Neuronal stem cell (in vitro differentiated cells): ENCODE results near the gene TBXAS1.

Experiments
- DNase-seq: peaks from one replicate; pipeline ENCODE4 v3.0.0-alpha.2; 2013; ENCODE audit warnings: low spot score
- H2AFZ ChIP-seq: one replicate; pipeline ENCODE4 v1.6.1; 2013; ENCODE audit warnings: mild to moderate bottlenecking, low read length, inconsistent platforms
- H2AK5ac ChIP-seq: 2 replicates; pipeline ENCODE4 v1.6.1; 2013; ENCODE audit warnings: low read depth, mild to moderate bottlenecking, inconsistent platforms, low read length, moderate library complexity, mixed read lengths
- H2BK120ac ChIP-seq: 2 replicates; pipeline ENCODE4 v1.6.1; 2013; ENCODE audit warnings: low read depth, mild to moderate bottlenecking, inconsistent platforms, low read length, moderate library complexity, mixed read lengths
- H2BK12ac ChIP-seq: one replicate; pipeline ENCODE4 v1.6.1; 2013; ENCODE audit warnings: low read length, inconsistent platforms
- H2BK15ac ChIP-seq: 2 replicates; pipeline ENCODE4 v1.6.1; 2013; ENCODE audit warnings: mild to moderate bottlenecking, low read length, inconsistent platforms, mixed read lengths
- H2BK5ac ChIP-seq: one replicate; pipeline ENCODE4 v1.6.1; 2013; ENCODE audit warnings: inconsistent platforms, mild to moderate bottlenecking, low read length, moderate library complexity
- H3K14ac ChIP-seq: one replicate; pipeline ENCODE4 v1.6.1; 2013; ENCODE audit warnings: low read length, inconsistent platforms
- H3K18ac ChIP-seq: 2 replicates; pipeline ENCODE4 v1.6.1; 2013; ENCODE audit warnings: low read length, inconsistent platforms
- H3K23ac ChIP-seq: 2 replicates; pipeline ENCODE4 v1.6.1; 2013; ENCODE audit warnings: low read depth, mild to moderate bottlenecking, mixed read lengths, low read length, inconsistent platforms; ENCODE audit not compliant: poor library complexity
- H3K27ac ChIP-seq: replicated peaks from 3 replicates; pipeline ENCODE4 v1.5.1; 2013; ENCODE audit warnings: low read length, inconsistent platforms
- H3K27me3 ChIP-seq, 3 experiments: 2 replicates each; pipeline ENCODE4 v1.6.1; 2013; ENCODE audit warnings: low read length in 3 of 3, mild to moderate bottlenecking in 2 of 3, inconsistent platforms in 1 of 3, low read depth in 1 of 3, mixed read lengths in 1 of 3, moderate library complexity in 1 of 3; ENCODE audit not compliant: control insufficient read depth in 3 of 3, insufficient read depth in 3 of 3
- H3K36me3 ChIP-seq, 2 donors: replicated peaks in 1 of 2; 2 replicates each; pipeline ENCODE4 v1.6.1; 2013; ENCODE audit warnings: low read length in 2 of 2; ENCODE audit not compliant: control insufficient read depth in 2 of 2, insufficient read depth in 2 of 2
- H3K4ac ChIP-seq: 2 replicates; pipeline ENCODE4 v1.6.1; 2013; ENCODE audit warnings: inconsistent platforms, mild to moderate bottlenecking, low read length, moderate library complexity
- H3K4me1 ChIP-seq, 2 donors: 1 replicate in 1 of 2; 2 replicates in 1 of 2; pipeline ENCODE4 v1.6.1; 2013; ENCODE audit warnings: low read length in 2 of 2, low read depth in 1 of 2; ENCODE audit not compliant: control insufficient read depth in 2 of 2, insufficient read depth in 1 of 2
- H3K4me2 ChIP-seq: one replicate; pipeline ENCODE4 v1.6.1; 2013; ENCODE audit warnings: mild to moderate bottlenecking, low read length, inconsistent platforms; ENCODE audit not compliant: insufficient read depth, poor library complexity, severe bottlenecking
- H3K4me3 ChIP-seq, 2 donors: 2 replicates each; pipeline ENCODE4 v1.5.1; 2013; ENCODE audit warnings: low read length in 2 of 2, mild to moderate bottlenecking in 2 of 2, inconsistent platforms in 1 of 2, moderate library complexity in 1 of 2
- H3K79me1 ChIP-seq: one replicate; pipeline ENCODE4 v1.6.1; 2013; ENCODE audit warnings: low read depth, mild to moderate bottlenecking, inconsistent platforms, low read length, moderate library complexity
- H3K9ac ChIP-seq: one replicate; pipeline ENCODE4 v1.6.1; 2013; ENCODE audit warnings: mild to moderate bottlenecking, low read depth, low read length, inconsistent platforms; ENCODE audit not compliant: poor library complexity
- H3K9me3 ChIP-seq, 2 donors: replicated peaks in 1 of 2; 2 replicates each; pipeline versions ENCODE3 to v1.6.1; 2013; ENCODE audit warnings: low read length in 2 of 2, mild to moderate bottlenecking in 2 of 2, inconsistent platforms in 1 of 2, low read depth in 1 of 2, mixed read lengths in 1 of 2, moderate library complexity in 1 of 2; ENCODE audit not compliant: control insufficient read depth in 2 of 2, insufficient read depth in 1 of 2
- H4K8ac ChIP-seq: one replicate; pipeline ENCODE4 v1.6.1; 2013; ENCODE audit warnings: low read depth, mild to moderate bottlenecking, inconsistent platforms, low read length, moderate library complexity
- H4K91ac ChIP-seq: one replicate; pipeline ENCODE4 v1.6.1; 2013; ENCODE audit warnings: low read length, low read depth, mild to moderate bottlenecking, inconsistent platforms; ENCODE audit not compliant: poor library complexity
- WGBS, 2 donors: extraction: QIAGEN DNeasy Blood & Tissue Kit; methylation state at CpG; one replicate each; pipeline ENCODE4 v1.1.7; 2013; ENCODE audit warnings: missing lambda C conversion rate in 2 of 2, mixed read lengths in 1 of 2; ENCODE audit not compliant: insufficient read length in 2 of 2, insufficient replicate concordance in 1 of 2; ENCODE audit errors: extremely low coverage in 2 of 2; 5-methylcytosine and 5-hydroxymethylcytosine counted together

TBXAS1 gene

GRCh38 chr7:139808846-139809442, 20.1 kb upstream of the TBXAS1 start:
- Histone ChIP-seq H3K18ac (no peak overlapping the region), H3K79me1 (no peaks in the 10 kb centered on the region), H4K91ac (no peak overlapping the region), H3K9ac (no peak overlapping the region), H2BK120ac (no peak overlapping the region), H3K4me2 (no peak overlapping the region), H3K9me3 (peaks cover 2 to 5% of the 10 kb centered on the region in 2 donors), H3K27me3 (no peaks in the 10 kb centered on the region), H3K14ac (no peak overlapping the region), H3K27ac (no peak overlapping the region), H2AFZ (no peak overlapping the region), H3K4me1 (peaks cover 0 to 2% of the 10 kb centered on the region in 2 donors), H2BK15ac (no peak overlapping the region), H2BK12ac (no peak overlapping the region), H3K4me3 (no peak overlapping the region), H3K23ac (no peak overlapping the region), H3K36me3 (no peaks in the 10 kb centered on the region), H2BK5ac (no peak overlapping the region), H4K8ac (no peak overlapping the region), H3K4ac (no peak overlapping the region), H2AK5ac (no peak overlapping the region)
- DNase-seq, result no peak

- H3K18ac ChIP-seq, result no peak overlapping the region
- DNase-seq, result no peak
Measured at GRCh38 chr7:139811066-139811465, 18.0 kb upstream of the TBXAS1 start.

GRCh38 chr7:139813151-139813550, 15.9 kb upstream of the TBXAS1 start:
- H3K18ac ChIP-seq, result no peak overlapping the region
- no peak overlapping the region for H3K4me3 ChIP-seq
- H3K27me3 ChIP-seq, result no peaks in the 10 kb centered on the region
- H2BK120ac ChIP-seq, result no peak overlapping the region
- H4K8ac ChIP-seq, result no peak overlapping the region
- no peak overlapping the region for H3K4ac ChIP-seq
- no peaks in the 10 kb centered on the region for H3K4me1 ChIP-seq
- H2BK15ac ChIP-seq, result no peak overlapping the region
- H3K36me3 ChIP-seq, result no peaks in the 10 kb centered on the region
- H2AK5ac ChIP-seq, result no peak overlapping the region
- no peak overlapping the region for H2BK12ac ChIP-seq
- H3K4me2 ChIP-seq, result no peak overlapping the region
- H3K14ac ChIP-seq, result no peak overlapping the region
- DNase-seq, result no peak
- no peak overlapping the region for H2BK5ac ChIP-seq
- no CpG with 5 or more reads among the region's 6 CpGs for WGBS, 2 donors
- no peak overlapping the region for H3K9ac ChIP-seq
- no peaks in the 10 kb centered on the region for H3K79me1 ChIP-seq
- H4K91ac ChIP-seq, result no peak overlapping the region
- H3K9me3 ChIP-seq, result peaks cover 0 to 2% of the 10 kb centered on the region in 2 donors
- no peak overlapping the region for H3K23ac ChIP-seq
- H3K27ac ChIP-seq, result no peak overlapping the region
- H2AFZ ChIP-seq, result no peak overlapping the region

More at GRCh38 chr7:139811066-139811465, 18.0 kb upstream of the TBXAS1 start:
- H3K4ac ChIP-seq, result no peak overlapping the region
- H4K8ac ChIP-seq, result no peak overlapping the region
- no peak overlapping the region for H3K4me2 ChIP-seq
- H3K79me1 ChIP-seq, result no peaks in the 10 kb centered on the region
- H2BK12ac ChIP-seq, result no peak overlapping the region
- H2BK15ac ChIP-seq, result no peak overlapping the region
- peaks cover 0 to 2% of the 10 kb centered on the region in 2 donors for H3K4me1 ChIP-seq
- H3K36me3 ChIP-seq, result no peaks in the 10 kb centered on the region
- H3K9me3 ChIP-seq, result no peaks in the 10 kb centered on the region
- no peak overlapping the region for H2AFZ ChIP-seq
- no peak overlapping the region for H3K9ac ChIP-seq
- H3K27me3 ChIP-seq, result no peaks in the 10 kb centered on the region
- no peak overlapping the region for H2BK5ac ChIP-seq
- no peak overlapping the region for H2AK5ac ChIP-seq
- no peak overlapping the region for H4K91ac ChIP-seq
- no peak overlapping the region for H2BK120ac ChIP-seq
- H3K23ac ChIP-seq, result no peak overlapping the region
- no CpG with 5 or more reads among the region's 2 CpGs for WGBS, 2 donors
- H3K4me3 ChIP-seq, result no peak overlapping the region
- H3K14ac ChIP-seq, result no peak overlapping the region
- no peak overlapping the region for H3K27ac ChIP-seq

DNA sequence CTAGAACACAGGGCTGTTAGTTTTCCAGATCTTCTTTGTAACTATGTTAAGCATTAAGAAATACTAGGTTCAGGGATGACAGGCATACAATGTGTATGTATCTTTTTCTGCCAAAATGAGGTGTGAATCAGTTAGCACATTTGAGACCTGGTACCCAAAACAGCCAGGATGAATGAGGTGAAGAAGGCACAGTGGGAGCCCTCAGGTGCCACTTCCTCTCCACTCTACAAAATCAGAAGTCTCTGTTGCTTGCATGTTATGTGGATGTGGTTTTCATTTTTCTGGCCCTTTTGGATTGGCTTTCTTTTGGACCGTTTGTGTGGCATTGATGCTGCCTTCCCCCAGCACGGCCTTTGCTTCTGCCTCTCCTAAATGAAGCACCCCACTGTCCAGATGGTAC, 15.4 kb upstream of the TBXAS1 start:
- no peak overlapping the region for H2BK120ac ChIP-seq
- no peak overlapping the region for H3K4me2 ChIP-seq
- no peaks in the 10 kb centered on the region for H3K36me3 ChIP-seq
- no peak overlapping the region for H3K4ac ChIP-seq
- no peak overlapping the region for H4K91ac ChIP-seq
- H2AK5ac ChIP-seq, result no peak overlapping the region
- H3K4me3 ChIP-seq, result no peak overlapping the region
- H2AFZ ChIP-seq, result no peak overlapping the region
- no peaks in the 10 kb centered on the region for H3K27me3 ChIP-seq
- H2BK5ac ChIP-seq, result no peak overlapping the region
- no peaks in the 10 kb centered on the region for H3K79me1 ChIP-seq
- no peak overlapping the region for H4K8ac ChIP-seq
- WGBS, 2 donors, result no CpG with 5 or more reads among the region's 2 CpGs
- no peak overlapping the region for H3K18ac ChIP-seq
- H2BK15ac ChIP-seq, result no peak overlapping the region
- H3K27ac ChIP-seq, result no peak overlapping the region
- H3K4me1 ChIP-seq, result no peaks in the 10 kb centered on the region
- H3K23ac ChIP-seq, result no peak overlapping the region
- H3K14ac ChIP-seq, result no peak overlapping the region
- H3K9me3 ChIP-seq, result peaks cover 0 to 2% of the 10 kb centered on the region in 2 donors
- no peak for DNase-seq
- H3K9ac ChIP-seq, result no peak overlapping the region
- H2BK12ac ChIP-seq, result no peak overlapping the region
